AG09319 (cell line): ENCODE results near the gene NLRP1.

ENCODE experiments used
- DNase-seq: peaks from one replicate; pipeline ENCODE4 v3.0.0-alpha.2; 2010; ENCODE audit warnings: low read depth; ENCODE audit errors: extremely low read depth
- TF ChIP-seq, protein P1 (sequence below): IDR thresholded peaks from 2 replicates; pipeline ENCODE4 v1.5.1; 2011; ENCODE audit warnings: low read depth, mild to moderate bottlenecking, inconsistent platforms, low read length, moderate library complexity

The NLRP1 gene

DNA sequence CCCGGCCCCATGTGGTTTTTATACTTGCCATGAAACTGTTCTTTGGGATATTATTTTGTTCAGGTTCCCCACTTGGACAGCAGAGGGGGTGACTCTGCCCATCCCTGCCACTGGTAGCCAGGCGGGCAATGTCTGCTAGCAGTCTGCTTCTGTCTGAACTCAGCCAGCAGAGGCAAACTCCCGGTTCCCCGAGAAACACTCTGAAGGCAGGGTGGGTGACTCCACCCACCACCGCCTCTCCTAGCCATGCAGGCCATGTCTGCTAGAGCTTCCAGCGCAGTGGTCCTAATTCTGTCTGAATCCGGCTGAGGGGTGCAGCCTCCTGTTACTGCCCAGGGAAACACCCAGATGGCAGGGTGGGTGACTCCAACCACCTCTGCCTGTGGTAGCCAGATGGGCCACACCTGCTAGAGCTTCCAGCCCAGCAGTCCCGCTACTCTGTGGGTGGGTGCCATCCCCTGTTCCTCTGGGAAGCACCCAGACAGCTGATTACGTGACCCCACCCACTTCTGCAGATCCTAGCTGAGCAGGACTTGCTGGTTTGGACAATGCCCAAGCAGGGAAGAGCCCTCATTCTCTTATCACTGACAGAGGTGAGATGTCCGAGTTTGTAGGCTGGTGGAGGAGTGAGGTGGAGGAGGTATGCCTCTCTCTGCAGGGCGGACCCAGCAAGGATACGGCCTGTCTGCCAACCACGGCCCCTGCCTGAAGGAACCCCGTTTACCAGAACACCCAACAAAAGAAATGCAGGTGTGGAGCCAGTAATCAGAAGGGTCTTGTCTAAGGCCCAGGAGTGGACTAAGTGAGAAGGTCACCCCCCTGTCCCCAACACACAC is 22.4 kb downstream of the NLRP1 start:
- no peak for DNase-seq

DNA sequence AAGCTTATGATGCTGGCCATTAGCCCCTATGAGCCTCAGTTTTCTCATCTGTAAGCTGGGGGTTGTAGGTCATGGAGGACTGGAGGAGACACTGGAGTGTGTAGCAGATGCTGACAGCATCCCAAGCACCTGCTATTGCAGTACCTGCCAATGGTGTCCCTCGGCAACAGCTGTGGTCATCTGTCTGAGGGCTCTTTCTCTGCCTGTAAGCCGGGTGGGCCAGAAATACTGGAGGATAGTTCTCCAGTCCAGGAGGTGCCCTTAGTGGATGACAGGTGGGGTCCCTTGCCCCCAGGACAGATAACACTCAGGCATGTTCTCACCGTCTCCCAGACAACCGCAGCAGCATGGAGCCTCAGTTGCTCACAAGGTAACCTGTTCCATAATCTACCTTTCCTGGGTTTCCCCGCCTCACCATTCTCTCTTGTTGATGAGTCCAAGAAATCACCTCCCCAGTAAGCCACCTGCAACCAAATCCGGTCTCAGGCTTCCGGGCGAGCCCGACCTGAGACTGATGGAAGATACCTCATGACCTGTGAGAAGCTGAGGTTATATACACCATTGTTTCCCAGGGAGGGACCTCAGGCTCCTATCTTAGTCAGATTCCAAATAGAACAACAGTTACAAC is 23.8 kb downstream of the NLRP1 start:
- TF ChIP-seq, protein P1, sequence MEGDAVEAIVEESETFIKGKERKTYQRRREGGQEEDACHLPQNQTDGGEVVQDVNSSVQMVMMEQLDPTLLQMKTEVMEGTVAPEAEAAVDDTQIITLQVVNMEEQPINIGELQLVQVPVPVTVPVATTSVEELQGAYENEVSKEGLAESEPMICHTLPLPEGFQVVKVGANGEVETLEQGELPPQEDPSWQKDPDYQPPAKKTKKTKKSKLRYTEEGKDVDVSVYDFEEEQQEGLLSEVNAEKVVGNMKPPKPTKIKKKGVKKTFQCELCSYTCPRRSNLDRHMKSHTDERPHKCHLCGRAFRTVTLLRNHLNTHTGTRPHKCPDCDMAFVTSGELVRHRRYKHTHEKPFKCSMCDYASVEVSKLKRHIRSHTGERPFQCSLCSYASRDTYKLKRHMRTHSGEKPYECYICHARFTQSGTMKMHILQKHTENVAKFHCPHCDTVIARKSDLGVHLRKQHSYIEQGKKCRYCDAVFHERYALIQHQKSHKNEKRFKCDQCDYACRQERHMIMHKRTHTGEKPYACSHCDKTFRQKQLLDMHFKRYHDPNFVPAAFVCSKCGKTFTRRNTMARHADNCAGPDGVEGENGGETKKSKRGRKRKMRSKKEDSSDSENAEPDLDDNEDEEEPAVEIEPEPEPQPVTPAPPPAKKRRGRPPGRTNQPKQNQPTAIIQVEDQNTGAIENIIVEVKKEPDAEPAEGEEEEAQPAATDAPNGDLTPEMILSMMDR: no peak
- no peak for DNase-seq

More for the DNA sequence above, 22.4 kb downstream of the NLRP1 start:
- TF ChIP-seq, protein P1: no peak

DNA sequence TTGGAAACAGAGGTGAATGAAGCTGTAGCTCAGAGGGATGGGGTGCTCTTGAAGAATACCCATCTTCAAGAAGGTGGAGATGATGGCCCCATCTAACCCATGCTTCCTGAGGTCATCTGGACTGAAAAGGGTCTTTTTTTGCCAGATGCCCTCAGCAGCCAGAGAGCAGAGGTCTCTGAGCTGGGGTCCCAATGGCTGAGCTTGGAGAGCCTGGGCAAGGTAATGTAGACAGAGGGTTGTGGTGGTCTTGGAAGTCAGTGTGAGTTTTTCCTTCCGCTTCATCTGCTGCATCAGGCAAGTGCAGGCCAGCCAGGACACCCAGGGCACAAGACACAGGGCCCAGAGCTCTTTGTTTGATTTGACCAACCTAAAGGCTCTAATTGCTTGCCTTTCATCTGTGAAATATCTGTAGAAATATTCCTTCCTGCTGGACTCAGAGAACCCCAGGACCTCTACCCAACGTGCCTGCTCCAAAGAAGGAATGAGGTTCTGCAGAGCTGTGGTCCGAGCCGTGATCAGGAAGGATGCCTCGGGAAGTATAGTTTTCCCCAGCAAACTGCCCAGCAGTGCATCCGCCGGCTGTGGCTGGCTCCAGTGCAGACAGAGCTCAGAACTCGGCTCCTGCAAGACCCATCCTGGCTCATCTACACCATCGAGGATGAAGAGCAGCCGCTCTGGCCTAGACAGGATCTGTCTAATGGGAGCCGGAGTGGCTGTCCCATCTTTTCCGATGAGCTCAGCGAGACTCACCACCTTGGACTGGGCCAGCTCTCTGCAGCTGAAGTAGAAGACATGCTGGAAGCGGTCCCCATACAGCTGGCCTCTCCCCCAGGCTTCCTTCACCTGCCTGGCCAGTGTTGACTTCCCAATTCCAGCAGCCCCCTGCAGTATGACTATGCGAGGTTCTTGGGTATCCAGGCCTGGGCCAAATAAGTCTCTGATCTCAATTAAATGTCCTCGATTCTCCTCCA is 25.2 kb downstream of the NLRP1 start:
- no peak for DNase-seq
- TF ChIP-seq, protein P1: no peak

DNA sequence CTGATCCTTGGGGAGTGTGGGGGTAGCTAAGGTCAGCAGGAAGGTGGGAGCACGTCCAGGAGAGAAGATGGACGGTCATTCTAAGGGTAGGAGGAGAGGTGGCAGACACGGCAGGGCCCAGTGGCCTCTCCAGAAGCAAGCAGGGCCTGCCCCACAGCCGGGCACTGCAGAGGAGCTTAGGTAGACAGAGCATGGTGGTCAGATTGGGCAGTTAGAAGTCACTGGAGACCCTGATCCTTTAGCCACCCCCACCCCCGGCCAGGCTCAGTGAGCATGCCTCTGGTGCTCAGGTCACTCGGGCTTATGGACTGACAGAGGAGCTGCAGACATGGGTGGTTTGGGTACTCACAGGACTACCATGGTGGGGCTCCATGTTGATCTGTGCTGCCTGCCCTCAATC is 26.3 kb downstream of the NLRP1 start:
- DNase-seq: no peak
- TF ChIP-seq, protein P1: no peak

DNA sequence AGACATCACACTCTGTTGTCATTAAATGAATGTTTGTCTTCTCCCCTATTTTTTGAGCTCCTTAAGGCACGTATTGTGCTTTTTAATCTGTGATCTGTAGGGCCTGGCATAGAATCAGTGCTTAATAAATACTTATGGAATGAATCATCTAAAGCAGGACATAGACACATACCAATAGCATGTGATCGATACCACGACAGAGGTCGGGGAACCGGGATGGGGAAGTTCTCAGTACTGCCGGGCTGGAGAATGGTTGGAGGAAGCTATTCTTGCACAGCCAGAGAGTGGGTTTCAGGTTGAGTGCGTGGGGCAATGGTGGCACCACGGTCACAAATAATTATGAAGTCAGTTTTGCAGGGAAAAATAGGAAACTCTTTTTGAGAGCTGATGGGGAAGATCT is 26.8 kb downstream of the NLRP1 start:
- TF ChIP-seq, protein P1: no peak
- no peak for DNase-seq

DNA sequence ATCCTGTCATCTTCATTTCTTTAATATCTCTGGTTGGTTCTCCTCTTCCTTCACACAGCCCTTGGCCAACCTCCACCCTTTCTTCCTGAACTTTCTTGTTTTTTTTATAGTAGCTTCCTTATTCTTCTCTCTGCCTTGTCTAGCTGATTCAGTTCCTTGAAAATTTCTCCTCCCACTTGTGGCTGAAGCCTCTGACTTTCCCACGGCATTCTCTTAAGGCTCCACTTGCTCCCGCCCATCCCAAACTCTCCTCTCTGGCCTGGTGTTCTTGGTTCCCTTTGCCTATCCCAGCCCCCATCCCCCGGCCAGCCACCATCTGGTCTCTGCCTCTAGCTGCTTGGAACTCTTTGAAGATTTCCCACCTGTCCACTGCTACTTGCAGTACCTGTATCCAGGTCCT is 29.1 kb downstream of the NLRP1 start:
- no peak for DNase-seq
- TF ChIP-seq, protein P1: no peak
